Astrocyte (in vitro differentiated cells and primary cell): ENCODE data around the gene TARP.

Experiments used
- CTCF ChIP-seq: IDR thresholded peaks from 2 replicates; pipeline ENCODE4 v1.5.1; 2011; ENCODE audit warnings: low read depth, mild to moderate bottlenecking, inconsistent platforms, low read length, moderate library complexity; ENCODE audit not compliant: insufficient read depth
- EZH2 ChIP-seq: IDR thresholded peaks from 2 replicates; pipeline ENCODE4 v1.6.1; 2012; ENCODE audit warnings: mild to moderate bottlenecking, low read length, inconsistent platforms; ENCODE audit not compliant: insufficient read depth

- TF ChIP-seq CTCF, result no peak
- no peak for TF ChIP-seq EZH2
Observed at GRCh38 chr7:38280000-38280399, 6.6 kb upstream of the TARP start.
